HG03108 (cell line): ENCODE data around the gene RREB1.

Experiments used
- ATAC-seq: cut with Tn5 transposase; IDR thresholded peaks from one replicate; pipeline ENCODE4 v1.9.1; 2021; ENCODE audit warnings: moderate library complexity; ENCODE audit not compliant: unreplicated experiment

Gene RREB1

GRCh38 chr6:7161845-7162244 is 54.1 kb downstream of the RREB1 start:
- ATAC-seq: no peak

- ATAC-seq: no peak
These were observed 55.9 kb downstream of the RREB1 start for GRCh38 chr6:7163661-7164071.

- no peak for ATAC-seq
These were observed 56.8 kb downstream of the RREB1 start for GRCh38 chr6:7164536-7165001.

DNA sequence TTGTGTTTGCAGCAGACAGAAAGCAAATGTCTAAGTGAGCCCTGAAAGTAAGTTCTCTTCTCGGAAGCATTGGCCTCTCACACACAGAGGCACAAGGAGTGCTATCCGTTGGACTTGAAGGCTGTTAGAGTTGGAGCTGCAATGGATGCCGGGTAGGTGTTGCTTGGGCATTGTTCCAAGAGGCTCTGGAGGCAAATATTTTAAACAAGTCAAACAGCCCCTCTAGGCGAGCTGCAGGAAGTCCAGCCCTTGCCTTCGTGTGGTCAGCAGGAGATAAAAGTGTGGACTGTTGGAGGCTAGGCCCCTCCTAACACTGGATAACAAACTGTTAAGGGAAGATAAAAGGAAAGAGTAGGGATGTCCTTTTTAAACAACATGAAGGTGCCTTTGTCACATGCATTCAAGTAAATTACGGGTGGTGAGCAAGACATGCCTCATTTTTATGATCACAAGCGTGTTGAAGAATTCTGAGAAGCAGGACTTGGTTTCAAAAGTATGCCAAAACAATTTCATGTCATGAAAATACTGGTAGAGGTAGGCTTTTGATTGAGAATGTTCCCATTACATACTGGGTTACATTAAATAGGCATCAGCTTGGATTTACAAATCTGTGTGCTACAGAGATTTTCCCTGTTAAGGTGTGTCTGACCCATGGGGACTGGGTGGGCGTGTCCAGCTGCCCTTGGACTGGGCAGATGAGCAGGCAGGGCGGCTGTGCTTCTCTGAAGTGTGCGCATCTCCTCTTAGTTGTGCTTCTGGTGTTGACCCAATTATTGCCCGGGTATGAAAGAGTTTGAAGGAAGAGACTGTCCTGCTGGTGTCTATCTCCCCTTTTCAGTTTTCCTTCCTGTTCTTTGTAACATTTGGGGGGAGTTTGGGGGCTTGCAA is 57.5 kb downstream of the RREB1 start:
- no peak for ATAC-seq

DNA sequence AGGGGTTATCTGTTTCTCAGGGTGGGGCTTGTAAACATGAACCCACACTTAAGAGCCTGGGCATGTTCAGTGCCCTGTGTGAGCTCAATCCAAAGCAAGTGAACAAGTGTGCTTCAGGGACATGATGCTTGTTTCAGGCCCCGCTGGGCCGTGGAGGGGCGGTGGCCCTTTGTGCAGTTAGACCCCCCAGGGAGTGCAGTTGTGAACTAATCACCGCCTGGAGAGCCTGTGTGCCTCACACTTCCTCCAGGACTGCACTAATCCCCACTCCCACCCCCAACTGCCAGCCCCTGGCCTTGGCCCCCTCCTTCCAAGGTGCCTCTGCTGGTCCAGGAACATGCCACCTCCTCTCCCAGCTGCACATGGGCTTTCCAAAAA is 58.1 kb downstream of the RREB1 start:
- no peak for ATAC-seq

GRCh38 chr6:7166410-7167293 is 58.9 kb downstream of the RREB1 start:
- ATAC-seq: no peak

- ATAC-seq: no peak
These were observed 61.5 kb downstream of the RREB1 start for GRCh38 chr6:7169296-7169721.

DNA sequence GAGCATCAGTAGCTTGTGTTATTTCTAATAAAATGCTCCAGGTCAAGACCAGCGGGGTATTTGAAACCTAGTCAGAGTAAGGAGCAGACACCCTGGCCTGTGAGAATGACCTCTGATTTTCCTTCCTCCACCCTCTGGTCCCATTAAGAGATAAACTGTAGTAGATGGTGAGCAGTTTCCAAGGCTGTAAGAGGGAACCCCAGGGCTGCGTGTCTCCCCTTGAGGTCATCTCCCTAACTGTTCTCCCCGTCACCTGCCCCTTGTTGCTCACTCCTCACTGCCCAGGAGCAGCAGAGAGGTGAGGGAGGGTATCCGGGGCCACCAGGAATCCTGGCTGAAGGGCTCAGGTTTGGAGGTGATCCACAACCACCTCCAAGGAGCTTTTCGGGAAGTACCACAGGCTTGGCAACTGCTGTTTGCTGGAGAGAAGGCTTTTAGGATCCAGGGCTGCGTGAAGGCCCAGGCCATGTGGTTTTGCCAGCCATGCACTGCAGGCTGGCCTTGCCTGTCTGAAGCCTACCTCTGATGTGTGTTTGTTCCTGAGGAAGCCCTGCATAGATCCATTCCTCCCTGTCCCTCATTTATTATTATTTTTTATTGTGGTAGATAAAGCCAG is 62.5 kb downstream of the RREB1 start:
- no peak for ATAC-seq

DNA sequence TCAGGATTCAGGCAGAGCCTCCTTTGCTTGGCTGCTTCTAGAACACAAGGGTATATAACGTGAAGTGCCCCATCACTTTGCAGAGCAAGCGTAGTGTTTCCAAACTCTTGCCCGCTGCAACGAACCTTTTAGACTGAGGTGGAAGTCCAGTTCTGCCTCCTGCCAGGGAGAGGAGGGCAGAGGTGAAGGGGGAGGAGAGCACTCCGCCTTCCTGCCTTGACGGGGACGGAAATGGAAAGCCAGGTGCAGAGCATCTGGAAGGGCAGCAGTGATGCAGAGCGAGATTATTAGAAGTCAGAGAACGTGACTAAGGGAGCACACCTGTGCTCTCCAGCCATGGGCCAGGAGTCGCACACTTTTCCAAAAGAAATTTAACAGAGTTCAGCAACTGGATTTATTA is 63.4 kb downstream of the RREB1 start:
- ATAC-seq: no peak

DNA sequence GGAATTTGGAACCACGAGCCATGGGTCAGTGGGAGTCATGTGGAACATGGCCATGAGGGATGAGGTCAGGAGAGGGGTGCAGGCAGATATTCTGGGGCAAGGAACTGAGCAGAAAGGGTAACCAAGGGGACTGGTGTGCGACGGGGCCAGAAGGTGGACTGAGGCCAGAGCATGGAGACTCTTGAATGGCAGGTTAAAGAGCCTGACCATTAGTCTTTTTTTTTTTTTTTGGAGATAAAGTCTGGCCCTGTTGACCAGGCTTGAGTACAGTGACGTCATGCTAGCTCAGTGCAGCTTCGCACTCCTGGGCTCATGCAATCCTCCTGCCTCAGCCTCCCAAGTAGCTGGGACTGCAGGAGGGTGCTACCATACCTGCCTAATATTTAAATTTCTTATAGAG is 64.0 kb downstream of the RREB1 start:
- no peak for ATAC-seq

GRCh38 chr6:7172649-7173048 is 64.9 kb downstream of the RREB1 start:
- ATAC-seq: no peak

- ATAC-seq: no peak
These were observed 66.2 kb downstream of the RREB1 start for GRCh38 chr6:7173843-7174503.

GRCh38 chr6:7175462-7175861 is 67.7 kb downstream of the RREB1 start:
- ATAC-seq: no peak

DNA sequence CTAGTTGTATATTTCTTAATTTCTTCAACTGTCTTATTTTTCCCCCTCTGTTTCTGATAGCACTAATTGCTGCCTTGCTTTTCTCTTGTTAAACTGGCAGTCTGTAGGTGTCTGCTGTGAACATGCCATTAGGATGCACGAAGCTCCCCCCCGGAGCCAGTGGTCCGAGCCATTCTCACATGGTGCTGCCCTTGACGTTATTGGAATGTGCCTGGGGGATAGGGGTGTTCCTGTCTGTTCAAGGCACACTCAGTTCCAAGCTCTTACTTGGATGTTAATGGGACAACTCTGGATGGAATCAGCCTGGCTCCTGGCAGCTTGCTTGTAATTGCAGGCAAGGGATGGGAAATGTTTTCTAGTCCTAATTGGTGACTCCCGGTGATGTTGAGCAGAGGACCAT is 68.4 kb downstream of the RREB1 start:
- no peak for ATAC-seq

DNA sequence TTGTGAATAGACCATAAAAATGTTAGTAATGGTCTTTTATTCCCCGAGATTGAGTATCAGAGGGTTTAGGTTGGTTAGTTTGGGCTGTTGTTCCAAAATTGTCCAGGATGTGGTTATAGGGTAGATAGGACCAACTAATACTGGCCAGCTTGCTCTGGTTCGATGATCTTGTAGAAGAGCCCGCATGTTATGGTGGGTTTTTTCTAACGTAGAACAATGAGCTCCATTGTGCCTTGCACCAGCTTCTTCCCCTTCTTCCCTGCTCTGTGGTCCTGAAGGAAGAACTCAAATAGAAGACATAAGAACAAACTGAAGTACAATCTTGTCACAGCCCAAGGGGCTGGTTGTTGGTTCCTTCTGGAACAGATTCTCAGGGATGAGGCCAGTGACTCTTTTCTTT is 70.5 kb downstream of the RREB1 start:
- ATAC-seq: no peak

DNA sequence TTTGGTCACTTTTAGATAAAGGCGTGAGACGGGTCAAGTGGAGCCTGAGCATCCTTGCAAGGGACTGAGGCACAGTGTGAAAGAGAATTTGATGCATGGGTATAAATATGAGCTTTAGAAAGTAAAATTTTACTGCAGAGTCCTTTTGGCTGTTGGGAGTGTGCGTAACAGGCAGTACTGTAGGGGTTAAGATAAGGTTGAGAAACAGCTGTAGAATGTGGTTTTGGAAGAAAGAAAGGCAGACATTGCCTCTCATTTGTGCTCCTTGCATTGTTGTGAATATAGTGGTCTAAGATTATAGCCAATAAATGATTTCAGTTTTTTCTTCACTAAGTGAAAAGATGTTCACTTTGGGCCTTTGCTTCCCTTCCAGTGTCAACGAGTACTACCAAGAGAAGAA is 73.0 kb downstream of the RREB1 start:
- ATAC-seq: no peak

GRCh38 chr6:7183707-7184106 is 75.9 kb downstream of the RREB1 start:
- no peak for ATAC-seq

GRCh38 chr6:7184502-7184901 is 76.7 kb downstream of the RREB1 start:
- no peak for ATAC-seq

GRCh38 chr6:7185561-7185960 is 77.8 kb downstream of the RREB1 start:
- no peak for ATAC-seq

DNA sequence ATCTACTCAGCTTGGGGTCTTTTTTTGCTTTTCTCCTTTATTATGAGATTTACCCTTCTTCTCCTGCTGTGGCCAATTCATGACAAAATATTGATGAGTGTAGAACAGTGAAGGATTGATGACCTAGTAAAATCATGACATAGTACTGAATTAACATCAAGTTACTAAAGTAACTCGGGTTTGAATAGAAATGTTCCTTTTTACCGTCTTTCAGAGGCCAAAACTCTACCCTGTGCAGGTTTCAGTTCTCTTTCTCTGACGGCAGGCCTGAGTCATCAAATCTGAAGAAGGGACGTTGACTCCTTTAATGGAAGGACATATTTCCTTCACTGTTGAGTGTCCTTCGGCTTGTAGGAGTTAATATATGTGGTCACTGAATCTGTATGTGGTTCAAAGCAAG is 80.7 kb downstream of the RREB1 start:
- ATAC-seq: peak; percentile 85
